Fibroblast of villous mesenchyme (primary cell): Measurements from ENCODE around the gene DCTN5. TPM values are rescaled to one million over a fixed set of nuclear protein-coding genes. Genes with fewer than 3 reads are reported as not detected.

Experiments
- DNase-seq: peaks from one replicate; pipeline ENCODE4 v3.0.0-alpha.2; 2010; ENCODE audit warnings: low read depth
- H3K4me3 ChIP-seq: 2 replicates; pipeline ENCODE4 v1.5.1; 2011; ENCODE audit warnings: low read depth, mild to moderate bottlenecking, low read length
- total RNA-seq: library from RNA; depleted of rRNA; stranded (reverse); fragments of >200 nt; gene quantifications from 2 replicates; pipeline ENCODE4 v1.2.3, GENCODE V29; 2012
- TF ChIP-seq, protein P1 (sequence below): IDR thresholded peaks from 2 replicates; pipeline ENCODE4 v1.5.1; 2012; ENCODE audit warnings: low read depth, mild to moderate bottlenecking, low read length; ENCODE audit not compliant: insufficient read depth

The DCTN5 gene
- total RNA-seq, 1 donor, result 47.1 TPM

GRCh38 chr16:23663918-23664317 lies 22.7 kb downstream of the DCTN5 start:
- H3K4me3 ChIP-seq, result no peak overlapping the region
- DNase-seq, result no peak
- TF ChIP-seq, protein P1, sequence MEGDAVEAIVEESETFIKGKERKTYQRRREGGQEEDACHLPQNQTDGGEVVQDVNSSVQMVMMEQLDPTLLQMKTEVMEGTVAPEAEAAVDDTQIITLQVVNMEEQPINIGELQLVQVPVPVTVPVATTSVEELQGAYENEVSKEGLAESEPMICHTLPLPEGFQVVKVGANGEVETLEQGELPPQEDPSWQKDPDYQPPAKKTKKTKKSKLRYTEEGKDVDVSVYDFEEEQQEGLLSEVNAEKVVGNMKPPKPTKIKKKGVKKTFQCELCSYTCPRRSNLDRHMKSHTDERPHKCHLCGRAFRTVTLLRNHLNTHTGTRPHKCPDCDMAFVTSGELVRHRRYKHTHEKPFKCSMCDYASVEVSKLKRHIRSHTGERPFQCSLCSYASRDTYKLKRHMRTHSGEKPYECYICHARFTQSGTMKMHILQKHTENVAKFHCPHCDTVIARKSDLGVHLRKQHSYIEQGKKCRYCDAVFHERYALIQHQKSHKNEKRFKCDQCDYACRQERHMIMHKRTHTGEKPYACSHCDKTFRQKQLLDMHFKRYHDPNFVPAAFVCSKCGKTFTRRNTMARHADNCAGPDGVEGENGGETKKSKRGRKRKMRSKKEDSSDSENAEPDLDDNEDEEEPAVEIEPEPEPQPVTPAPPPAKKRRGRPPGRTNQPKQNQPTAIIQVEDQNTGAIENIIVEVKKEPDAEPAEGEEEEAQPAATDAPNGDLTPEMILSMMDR, result no peak

DNA sequence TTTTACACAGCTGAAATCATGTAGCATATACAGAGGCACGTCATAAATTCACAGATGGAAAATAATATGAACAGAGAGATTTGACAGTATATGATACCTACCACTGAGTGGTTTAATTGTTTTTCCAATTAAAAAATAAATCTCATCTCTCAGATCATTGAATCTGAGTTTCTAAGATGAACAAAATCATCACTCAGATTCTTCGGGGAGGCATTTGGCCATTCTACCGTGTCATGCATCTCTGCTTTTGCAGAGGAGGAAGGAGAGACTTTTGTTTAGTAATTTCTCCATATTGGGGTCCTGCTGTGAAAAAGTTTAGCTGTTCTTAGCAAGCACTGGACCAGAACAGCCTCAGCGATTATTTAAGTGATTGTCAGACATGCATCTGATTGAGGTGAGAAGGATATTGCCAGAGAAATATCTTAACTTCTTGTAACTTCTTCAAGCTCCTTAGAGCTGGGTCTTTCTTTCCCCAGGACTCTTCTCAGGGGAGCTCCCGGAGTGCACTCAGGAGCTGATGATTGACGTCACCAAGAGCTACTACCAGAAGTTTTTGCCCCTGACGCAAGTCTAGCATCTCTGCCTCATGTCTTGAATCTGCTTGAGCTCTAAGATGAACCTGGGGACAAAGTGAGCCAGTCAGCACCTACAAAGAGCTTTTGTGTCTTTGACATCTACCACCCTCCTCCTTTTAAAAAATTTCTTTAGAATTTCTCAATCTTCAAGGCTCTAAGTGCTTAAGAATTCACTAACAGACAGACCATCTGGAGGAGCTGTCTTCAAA lies 25.5 kb downstream of the DCTN5 start:
- no peak for DNase-seq
- TF ChIP-seq, protein P1, result no peak
- H3K4me3 ChIP-seq, result no peak overlapping the region

DNA sequence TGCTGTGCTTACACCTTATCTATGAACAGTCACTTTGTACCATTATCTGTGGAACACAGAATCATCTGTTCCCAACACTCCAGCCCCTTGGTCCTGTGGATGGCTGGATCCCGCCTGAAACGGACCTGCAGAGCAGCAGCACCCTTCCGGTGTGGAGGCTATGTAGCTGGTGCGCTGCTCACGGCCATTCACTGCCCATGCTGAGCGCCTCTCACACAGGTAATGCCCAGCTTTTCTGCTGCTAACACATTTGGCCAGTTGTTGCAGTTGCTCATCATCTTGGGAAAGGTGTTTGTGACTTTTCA lies 26.0 kb downstream of the DCTN5 start:
- no peak for DNase-seq
- TF ChIP-seq, protein P1, result no peak
- no peak overlapping the region for H3K4me3 ChIP-seq

- DNase-seq, result peak; percentile 71
- TF ChIP-seq, protein P1, result no peak
- H3K4me3 ChIP-seq, result no peak overlapping the region
Measured at GRCh38 chr16:23668225-23668624, 27.0 kb downstream of the DCTN5 start.

DNA sequence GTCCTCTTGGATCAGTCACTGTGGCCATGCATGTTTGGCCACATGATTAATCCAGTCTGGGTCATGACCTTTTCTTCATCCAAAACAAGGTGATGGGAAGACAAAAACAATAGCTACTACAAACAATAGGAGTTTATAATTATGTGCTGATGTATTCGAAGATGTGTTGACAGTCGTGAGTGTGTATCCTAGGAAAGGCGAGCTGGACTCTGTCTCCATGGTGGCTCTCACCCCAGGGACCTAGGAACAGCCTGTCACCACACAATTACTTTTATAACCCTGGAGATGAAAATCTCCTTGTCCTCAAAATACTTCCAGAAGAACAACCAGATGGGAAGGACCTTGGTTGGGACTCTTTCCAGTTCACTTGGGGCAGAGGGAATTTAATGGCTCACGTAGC lies 27.6 kb downstream of the DCTN5 start:
- no peak overlapping the region for H3K4me3 ChIP-seq
- no peak for DNase-seq
- TF ChIP-seq, protein P1, result no peak

DNA sequence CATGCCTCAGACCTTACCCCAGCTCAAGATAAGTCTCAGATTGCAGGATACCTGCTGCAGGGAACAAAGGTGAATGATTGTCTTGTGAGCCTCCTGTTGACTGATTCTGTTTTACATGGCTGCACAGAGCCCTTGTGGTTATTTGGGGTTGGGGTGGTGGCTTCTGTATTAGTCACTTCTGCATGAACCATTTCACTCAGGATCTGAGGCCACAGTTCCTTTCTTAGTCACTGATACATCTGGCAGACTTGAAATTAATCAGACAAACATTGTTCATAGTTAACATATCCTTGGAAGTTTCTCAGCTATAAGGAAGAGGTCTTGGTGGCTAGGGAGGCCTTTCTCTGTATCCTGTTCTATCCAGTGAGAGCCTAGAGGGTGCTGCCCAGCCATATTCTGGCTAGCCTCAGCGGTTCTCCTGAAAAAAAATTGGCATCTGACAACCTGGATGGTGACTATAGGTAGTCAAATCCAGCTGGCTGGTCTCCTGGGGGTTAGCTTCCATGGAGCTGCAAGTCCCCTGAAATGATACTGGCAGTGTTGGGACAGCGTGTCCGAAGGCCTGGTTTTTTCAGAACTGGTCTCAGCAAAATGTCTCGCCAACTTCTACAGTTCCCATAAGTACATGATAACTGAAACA lies 29.0 kb downstream of the DCTN5 start:
- H3K4me3 ChIP-seq, result no peak overlapping the region
- peak; percentile 62 for DNase-seq
- TF ChIP-seq, protein P1, result no peak
